Right lobe of liver (tissue), 4 donors: ENCODE results near the gene OTP.

ENCODE experiments used
- POLR2A ChIP-seq: fragments of 450-650 bp; IDR thresholded peaks from one replicate; pipeline ENCODE4 v1.6.1; 2017; ENCODE audit warnings: antibody characterized with exemption, mild to moderate bottlenecking
- TF ChIP-seq, protein P1 (sequence below), 4 donors: fragments of 200-600 bp in 3 of 4; fragments of 450-650 bp in 1 of 4; IDR thresholded peaks; one replicate each; pipeline versions ENCODE4 v1.5.1 to v1.8.0; 2016 to 2022; ENCODE audit warnings: antibody characterized with exemption in 4 of 4, mild to moderate bottlenecking in 2 of 4
- donor health status: DM: no; HTN: no; CAD: no.
- donor health status: DM: no; HTN: no; CAD: no.
- donor health status: DM: no; HTN: yes; CAD: no.

DNA sequence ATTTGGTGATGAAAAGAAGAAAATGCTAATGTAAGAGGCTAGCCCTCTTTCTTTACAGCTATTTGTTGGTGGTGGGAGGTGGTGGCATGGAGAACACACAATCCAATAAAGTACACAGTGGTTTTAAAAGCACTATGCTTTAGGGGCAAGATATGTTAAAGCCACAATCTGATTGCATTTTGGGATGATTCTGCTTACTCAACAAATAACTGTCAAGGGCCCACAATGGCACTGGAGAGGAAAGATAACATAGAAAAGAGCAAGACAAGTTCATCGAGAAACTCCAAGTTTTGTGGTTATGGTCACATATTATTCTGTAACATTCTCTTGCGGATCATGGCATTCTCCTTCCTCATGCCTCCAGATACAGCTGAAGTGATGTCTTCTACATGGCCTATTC, 38.8 kb downstream of the OTP start:
- TF ChIP-seq, protein P1, sequence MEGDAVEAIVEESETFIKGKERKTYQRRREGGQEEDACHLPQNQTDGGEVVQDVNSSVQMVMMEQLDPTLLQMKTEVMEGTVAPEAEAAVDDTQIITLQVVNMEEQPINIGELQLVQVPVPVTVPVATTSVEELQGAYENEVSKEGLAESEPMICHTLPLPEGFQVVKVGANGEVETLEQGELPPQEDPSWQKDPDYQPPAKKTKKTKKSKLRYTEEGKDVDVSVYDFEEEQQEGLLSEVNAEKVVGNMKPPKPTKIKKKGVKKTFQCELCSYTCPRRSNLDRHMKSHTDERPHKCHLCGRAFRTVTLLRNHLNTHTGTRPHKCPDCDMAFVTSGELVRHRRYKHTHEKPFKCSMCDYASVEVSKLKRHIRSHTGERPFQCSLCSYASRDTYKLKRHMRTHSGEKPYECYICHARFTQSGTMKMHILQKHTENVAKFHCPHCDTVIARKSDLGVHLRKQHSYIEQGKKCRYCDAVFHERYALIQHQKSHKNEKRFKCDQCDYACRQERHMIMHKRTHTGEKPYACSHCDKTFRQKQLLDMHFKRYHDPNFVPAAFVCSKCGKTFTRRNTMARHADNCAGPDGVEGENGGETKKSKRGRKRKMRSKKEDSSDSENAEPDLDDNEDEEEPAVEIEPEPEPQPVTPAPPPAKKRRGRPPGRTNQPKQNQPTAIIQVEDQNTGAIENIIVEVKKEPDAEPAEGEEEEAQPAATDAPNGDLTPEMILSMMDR (IDR thresholded peaks at IDR 0.05), result no peak
- TF ChIP-seq POLR2A, result no peak
